Right kidney (tissue), 1 donor: ENCODE measurements around the gene ERBB2.
"Not testable (repeated sequence)": the region's sequence is repeated elsewhere in the genome, so short reads cannot be mapped to it uniquely, and the experiment has no call there.

Experiments used
- DNase-seq: peaks from one replicate; pipeline ENCODE4 v3.0.0-alpha.2; 2016

Gene ERBB2

GRCh38 chr17:39702901-39703893, 3.3 kb downstream of the ERBB2 start:
- no peak for DNase-seq

GRCh38 chr17:39703913-39704312, 4.0 kb downstream of the ERBB2 start:
- DNase-seq = no peak

DNA sequence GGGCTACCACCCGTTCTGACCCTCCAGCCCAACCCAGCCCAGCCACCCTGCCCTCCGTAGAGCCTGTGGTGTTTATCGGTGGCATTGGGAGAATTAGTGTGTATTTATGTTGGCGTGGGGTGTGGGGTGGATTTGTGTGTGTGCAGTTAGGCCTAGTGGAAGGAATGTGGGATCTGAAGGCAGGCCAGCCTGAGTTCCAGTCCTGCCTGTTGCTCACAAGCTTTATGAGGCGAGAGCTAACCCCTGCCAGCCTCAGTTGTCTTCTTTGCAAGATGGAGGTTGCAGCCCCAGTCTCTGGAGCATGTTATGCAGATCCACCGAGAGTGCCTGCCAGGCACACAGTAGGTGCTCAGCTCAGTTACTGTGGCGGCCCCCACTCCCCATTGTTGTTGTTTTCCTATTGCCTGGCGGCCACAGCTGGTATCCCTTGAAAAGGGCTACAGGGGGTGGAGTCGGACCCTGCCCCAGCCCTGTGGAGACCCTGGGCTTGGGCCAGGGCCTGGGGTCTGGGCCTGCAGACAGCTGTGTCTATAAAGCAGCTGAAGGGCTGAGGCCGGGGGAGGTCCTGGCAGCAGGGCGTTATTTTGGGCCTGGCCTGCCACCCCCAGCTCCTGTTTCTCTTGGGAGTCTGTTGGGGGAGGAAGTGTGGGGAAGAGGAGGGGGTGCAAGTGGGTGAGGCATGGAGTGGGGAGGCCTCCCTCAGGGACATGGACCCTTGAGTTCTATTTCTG, 5.1 kb downstream of the ERBB2 start:
- DNase-seq = no peak

GRCh38 chr17:39705786-39706348, 6.0 kb downstream of the ERBB2 start:
- no peak for DNase-seq

DNA sequence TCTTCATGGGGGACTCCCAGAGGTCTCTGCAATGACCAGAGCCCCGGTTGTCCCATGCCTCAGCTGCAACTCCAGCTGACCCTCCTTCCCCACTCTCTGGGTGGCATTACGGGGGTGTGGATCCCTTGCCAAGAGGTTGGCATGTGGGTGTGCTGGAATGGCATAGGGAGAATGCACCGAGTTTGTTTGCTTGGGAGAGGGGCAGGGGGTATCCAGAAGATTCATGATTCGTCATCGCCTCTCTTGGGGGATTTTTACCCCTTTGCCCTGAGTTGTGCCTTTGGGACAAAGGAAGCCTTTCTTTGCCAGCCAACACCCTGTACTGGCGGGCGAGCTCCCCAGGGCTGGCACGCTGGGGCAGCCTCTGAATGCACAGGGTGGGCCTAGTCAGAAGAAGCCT, 6.5 kb downstream of the ERBB2 start:
- no peak for DNase-seq

GRCh38 chr17:39706921-39707337, 7.1 kb downstream of the ERBB2 start:
- no peak for DNase-seq

- no peak for DNase-seq
These were observed 9.6 kb downstream of the ERBB2 start for GRCh38 chr17:39709319-39709997.

DNA sequence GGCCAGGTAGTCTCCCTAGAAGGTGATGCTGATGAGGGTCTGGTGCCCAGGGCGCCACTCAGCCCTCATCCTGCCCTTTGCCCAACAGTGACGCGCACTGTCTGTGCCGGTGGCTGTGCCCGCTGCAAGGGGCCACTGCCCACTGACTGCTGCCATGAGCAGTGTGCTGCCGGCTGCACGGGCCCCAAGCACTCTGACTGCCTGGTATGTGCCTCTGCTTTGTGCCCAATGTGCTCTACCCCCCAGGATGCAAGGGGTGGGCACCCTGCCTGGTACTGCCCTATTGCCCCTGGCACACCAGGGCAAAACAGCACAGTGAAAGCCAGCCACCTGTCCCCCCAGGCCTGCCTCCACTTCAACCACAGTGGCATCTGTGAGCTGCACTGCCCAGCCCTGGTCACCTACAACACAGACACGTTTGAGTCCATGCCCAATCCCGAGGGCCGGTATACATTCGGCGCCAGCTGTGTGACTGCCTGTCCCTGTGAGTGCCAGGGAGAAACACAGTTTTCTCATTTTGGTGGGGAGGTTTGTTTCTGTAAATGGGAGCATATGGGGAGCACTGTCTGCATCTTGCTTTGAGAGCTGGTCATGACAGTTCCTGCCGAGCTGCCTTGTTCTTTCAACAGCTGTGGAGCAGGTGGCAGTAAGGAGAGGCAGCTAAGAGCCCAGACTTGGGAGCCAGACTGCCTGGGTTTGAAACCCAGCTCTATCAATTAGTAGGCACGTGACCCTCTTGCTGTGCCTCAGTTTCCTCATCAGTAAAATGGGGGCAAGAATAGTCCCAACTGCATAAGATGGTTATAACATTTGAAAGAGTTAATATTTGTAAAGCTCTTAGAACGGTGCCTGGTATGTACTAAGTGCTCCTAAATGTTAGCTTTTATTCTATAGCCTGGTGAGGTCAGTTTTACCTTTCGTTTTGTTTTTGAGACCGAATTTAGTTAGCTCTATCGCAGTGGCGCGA, 10.4 kb downstream of the ERBB2 start:
- DNase-seq = no peak

GRCh38 chr17:39711071-39711470, 11.2 kb downstream of the ERBB2 start:
- not testable (repeated sequence) for DNase-seq

- no peak for DNase-seq
These were observed 12.0 kb downstream of the ERBB2 start for GRCh38 chr17:39711851-39712250.

DNA sequence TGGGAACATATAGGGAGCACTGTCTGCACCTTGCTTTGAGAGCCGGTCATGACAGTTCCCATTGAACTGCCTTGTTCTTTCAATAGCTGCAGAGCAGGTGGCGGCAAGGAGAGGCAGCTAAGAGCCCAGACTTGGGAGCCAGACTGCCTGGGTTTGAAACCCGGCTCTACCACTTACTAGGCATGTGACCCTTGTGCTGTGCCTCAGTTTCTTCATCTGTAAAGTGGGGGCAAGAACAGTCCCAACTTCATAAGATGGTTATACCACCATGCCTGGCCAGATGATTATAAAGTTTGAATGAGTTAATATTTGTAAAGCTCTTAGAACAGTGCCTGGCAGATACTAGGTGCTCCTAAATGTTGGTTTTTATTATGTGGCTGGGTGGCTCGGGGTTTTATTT, 14.4 kb downstream of the ERBB2 start:
- no peak for DNase-seq

DNA sequence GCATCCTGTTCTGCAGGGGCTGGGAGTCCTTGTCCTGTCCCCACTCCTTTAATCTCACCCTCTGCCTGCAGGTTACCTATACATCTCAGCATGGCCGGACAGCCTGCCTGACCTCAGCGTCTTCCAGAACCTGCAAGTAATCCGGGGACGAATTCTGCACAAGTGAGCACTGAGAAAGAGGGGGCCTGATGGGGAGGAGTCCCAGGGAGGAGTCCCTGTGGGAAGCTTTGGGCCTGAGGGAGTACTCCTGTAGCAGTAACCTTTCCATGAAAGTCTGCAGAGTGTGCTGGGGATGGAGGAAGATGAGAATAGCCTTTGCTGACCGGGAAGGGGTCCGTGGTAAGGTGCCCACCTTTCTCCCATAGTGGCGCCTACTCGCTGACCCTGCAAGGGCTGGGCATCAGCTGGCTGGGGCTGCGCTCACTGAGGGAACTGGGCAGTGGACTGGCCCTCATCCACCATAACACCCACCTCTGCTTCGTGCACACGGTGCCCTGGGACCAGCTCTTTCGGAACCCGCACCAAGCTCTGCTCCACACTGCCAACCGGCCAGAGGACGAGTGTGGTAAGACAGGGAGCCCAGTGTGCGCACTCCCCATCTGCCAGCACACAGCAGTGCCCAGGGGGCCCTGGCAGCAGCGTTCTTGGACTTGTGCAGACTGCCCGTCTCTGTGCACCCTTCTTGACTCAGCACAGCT, 15.7 kb downstream of the ERBB2 start:
- DNase-seq = no peak

- no peak for DNase-seq
These were observed 16.4 kb downstream of the ERBB2 start for GRCh38 chr17:39716073-39716818.

- no peak for DNase-seq
These were observed 17.1 kb downstream of the ERBB2 start for GRCh38 chr17:39716879-39717536.

- no peak for DNase-seq
These were observed 17.8 kb downstream of the ERBB2 start for GRCh38 chr17:39717660-39718059.

- DNase-seq = no peak
These were observed 19.9 kb downstream of the ERBB2 start for GRCh38 chr17:39719563-39720355.

DNA sequence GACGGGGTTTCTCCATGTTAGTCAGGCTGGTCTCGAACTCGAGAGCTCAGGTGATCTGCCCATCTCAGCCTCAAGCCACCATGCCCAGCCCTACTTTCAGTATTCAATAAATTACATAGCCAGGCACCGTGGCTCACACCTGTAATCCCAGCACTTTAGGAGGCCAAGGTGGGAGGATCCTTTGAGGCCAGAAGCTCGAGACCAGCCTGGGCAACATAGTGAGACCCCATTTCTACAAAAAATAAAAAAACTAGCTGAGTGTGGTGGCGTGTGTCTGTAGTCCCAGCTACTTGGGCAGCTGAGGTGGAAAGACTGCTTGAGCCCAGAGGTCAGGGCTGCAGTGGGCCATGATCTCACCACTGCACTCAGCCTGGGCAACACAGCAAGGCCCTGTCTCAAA, 22.2 kb downstream of the ERBB2 start:
- no peak for DNase-seq
